ENCODE results near the gene CFAP221.

Gene CFAP221

GRCh38 chr2:119521433-119522050 lies 22.7 kb upstream of the CFAP221 start:
- no peak overlapping the region for H2AFZ ChIP-seq (ENCODE audit: low read depth, low read length, severe bottlenecking)
- H3K79me2 ChIP-seq (ENCODE audit: insufficient read depth, low read length), result no peaks in the 10 kb centered on the region
- H3K9me2 ChIP-seq (replicated peaks; ENCODE audit: insufficient read depth, low read length), result no peaks in the 10 kb centered on the region
- TF ChIP-seq CTCF (IDR thresholded peaks at IDR 0.05; ENCODE audit: insufficient read depth, low read length, poor library complexity, severe bottlenecking) (no peak), EZH2phosphoT487 (conservative IDR thresholded peaks at IDR 0.05; ENCODE audit: low read length) (no peak)
- no peaks in the 10 kb centered on the region for H3K36me3 ChIP-seq (ENCODE audit: low read length)
- no peak overlapping the region for H3K4me3 ChIP-seq (ENCODE audit: insufficient read depth, low read length, poor library complexity, severe bottlenecking)
- H3F3A ChIP-seq (ENCODE audit: insufficient read depth), result no peaks in the 10 kb centered on the region
- H4K20me1 ChIP-seq (ENCODE audit: low read depth, low read length), result no peaks in the 10 kb centered on the region
- no peak overlapping the region for H3K9ac ChIP-seq (ENCODE audit: low read length)
- no peaks in the 10 kb centered on the region for H3K27me3 ChIP-seq (ENCODE audit: low read length)
- H3K9me3 ChIP-seq (ENCODE audit: insufficient read depth, low read length), result no peaks in the 10 kb centered on the region
- no peak overlapping the region for H3K27ac ChIP-seq (ENCODE audit: low read depth, low read length)
- H3K4me2 ChIP-seq (ENCODE audit: low read depth, low read length, poor library complexity, severe bottlenecking), result no peak overlapping the region

GRCh38 chr2:119522671-119523070 lies 21.6 kb upstream of the CFAP221 start:
- Histone ChIP-seq H3K4me3 (ENCODE audit: insufficient read depth, low read length, poor library complexity, severe bottlenecking) (no peak overlapping the region), H3K36me3 (ENCODE audit: low read length) (no peaks in the 10 kb centered on the region), H3K79me2 (ENCODE audit: insufficient read depth, low read length) (no peaks in the 10 kb centered on the region), H3K27ac (ENCODE audit: low read depth, low read length) (no peak overlapping the region), H2AFZ (ENCODE audit: low read depth, low read length, severe bottlenecking) (no peak overlapping the region), H3K9me3 (ENCODE audit: insufficient read depth, low read length) (no peaks in the 10 kb centered on the region), H3K27me3 (ENCODE audit: low read length) (no peaks in the 10 kb centered on the region), H3K9ac (ENCODE audit: low read length) (no peak overlapping the region), H3F3A (ENCODE audit: insufficient read depth) (no peaks in the 10 kb centered on the region), H4K20me1 (ENCODE audit: low read depth, low read length) (no peaks in the 10 kb centered on the region), H3K9me2 (replicated peaks; ENCODE audit: insufficient read depth, low read length) (no peaks in the 10 kb centered on the region), H3K4me2 (ENCODE audit: low read depth, low read length, poor library complexity, severe bottlenecking) (no peak overlapping the region)
- TF ChIP-seq EZH2phosphoT487 (conservative IDR thresholded peaks at IDR 0.05; ENCODE audit: low read length) (no peak), CTCF (IDR thresholded peaks at IDR 0.05; ENCODE audit: insufficient read depth, low read length, poor library complexity, severe bottlenecking) (no peak)

GRCh38 chr2:119523383-119523951 lies 20.8 kb upstream of the CFAP221 start:
- Histone ChIP-seq H3K4me2 (ENCODE audit: low read depth, low read length, poor library complexity, severe bottlenecking) (no peak overlapping the region), H3K9ac (ENCODE audit: low read length) (no peak overlapping the region), H2AFZ (ENCODE audit: low read depth, low read length, severe bottlenecking) (no peak overlapping the region), H3K4me3 (ENCODE audit: insufficient read depth, low read length, poor library complexity, severe bottlenecking) (no peak overlapping the region), H3K9me2 (replicated peaks; ENCODE audit: insufficient read depth, low read length) (no peaks in the 10 kb centered on the region), H3F3A (ENCODE audit: insufficient read depth) (no peaks in the 10 kb centered on the region), H3K9me3 (ENCODE audit: insufficient read depth, low read length) (no peaks in the 10 kb centered on the region), H4K20me1 (ENCODE audit: low read depth, low read length) (no peaks in the 10 kb centered on the region), H3K79me2 (ENCODE audit: insufficient read depth, low read length) (no peaks in the 10 kb centered on the region), H3K36me3 (ENCODE audit: low read length) (no peaks in the 10 kb centered on the region), H3K27ac (ENCODE audit: low read depth, low read length) (no peak overlapping the region), H3K27me3 (ENCODE audit: low read length) (no peaks in the 10 kb centered on the region)
- TF ChIP-seq CTCF (IDR thresholded peaks at IDR 0.05; ENCODE audit: insufficient read depth, low read length, poor library complexity, severe bottlenecking) (no peak), EZH2phosphoT487 (conservative IDR thresholded peaks at IDR 0.05; ENCODE audit: low read length) (no peak)

All from SU-DHL-6 (cell line).